Adrenal gland (tissue), 12 donors: ENCODE measurements around the gene PAK5. TPM values are rescaled to one million over a fixed set of nuclear protein-coding genes. Genes with fewer than 3 reads are reported as not detected.

Experiments used
- DNase-seq, 7 donors: peaks; one replicate each; pipeline ENCODE4 v3.0.0-alpha.2; 2019 to 2020
- H3K27ac ChIP-seq, 5 donors: fragments of 200-600 bp; sonication (generic) in 4 of 5; 1 replicate in 3 of 5; 2 replicates in 2 of 5; pipeline versions ENCODE4 v1.5.1 to v1.8.0; 2016 to 2020; ENCODE audit warnings: mild to moderate bottlenecking in 1 of 5
- H3K27me3 ChIP-seq: fragments of 200-600 bp; 2 replicates; pipeline ENCODE4 v1.8.0; 2021
- H3K36me3 ChIP-seq, 2 donors: fragments of 200-600 bp; replicated peaks in 1 of 2; 1 replicate in 1 of 2; 2 replicates in 1 of 2; pipeline versions ENCODE4 v1.5.1 to v1.8.0; 2018 to 2022
- H3K4me1 ChIP-seq, 2 donors: fragments of 200-600 bp; replicated peaks in 1 of 2; 1 replicate in 1 of 2; 2 replicates in 1 of 2; pipeline versions ENCODE4 v1.5.1 to v1.8.0; 2018 to 2021
- H3K4me3 ChIP-seq, 4 donors: fragments of 200-600 bp; sonication (generic) in 3 of 4; one replicate each; pipeline ENCODE4 v1.5.1; 2016 to 2018
- H3K9me3 ChIP-seq, 3 donors: fragments of 200-600 bp; sonication (generic) in 1 of 3; replicated peaks in 1 of 3; 1 replicate in 2 of 3; 2 replicates in 1 of 3; pipeline versions ENCODE4 v1.5.1 to v1.8.0; 2016 to 2021
- POLR2A ChIP-seq, 2 donors: fragments of 450-650 bp; IDR thresholded peaks; one replicate each; pipeline ENCODE4 v1.6.1; 2017; ENCODE audit warnings: antibody characterized with exemption in 2 of 2, mild to moderate bottlenecking in 2 of 2, moderate library complexity in 1 of 2
- WGBS, 4 donors: extraction: QIAGEN DNeasy Blood & Tissue Kit in 2 of 4; methylation state at CpG; one replicate each; pipeline versions ENCODE4 v1.1.5 to v1.1.7; 2013 to 2017; 5-methylcytosine and 5-hydroxymethylcytosine counted together
- intact Hi-C, 2 donors: fragments of 100-400 bp; cut with DNase I; formaldehyde crosslinking; loops; one replicate each; pipeline versions ENCODE4 v1.14.1 to v1.15.0; 2022 to 2023
- polyA plus RNA-seq, 3 donors: library from polyadenylated mRNA; stranded (reverse); fragments of 200-250 nt in 2 of 3; fragments of 350-450 nt in 1 of 3; fragmentation: Illumina TruSeq in 1 of 3; extraction: RNeasy Lipid Tissue Mini Kit (QIAGEN cat#74804) in 1 of 3; gene quantifications; one replicate each; pipeline ENCODE4 v1.2.3, GENCODE V29; 2013 to 2014
- total RNA-seq, 9 donors: library from RNA; depleted of rRNA in 4 of 9; stranded (reverse); fragments of >200 nt in 4 of 9; fragments of 120-200 nt in 1 of 9; fragmentation: NEBNext Ultra II Directional in 1 of 9; extraction: Animal tissue kit (Norgen Biotek cat#: 25700) in 1 of 9; gene quantifications; one replicate each; pipeline versions ENCODE4 v1.1.0 to v1.2.4, GENCODE V29; 2013 to 2023
- TF ChIP-seq, protein P1 (sequence below), 6 experiments: fragments of 450-650 bp in 4 of 6; fragments of 200-600 bp in 2 of 6; sonication (generic) in 1 of 6; IDR thresholded peaks; 1 replicate in 5 of 6; 2 replicates in 1 of 6; pipeline versions ENCODE4 v1.5.1 to v1.8.0; 2016 to 2021; ENCODE audit warnings: antibody characterized with exemption in 6 of 6, mild to moderate bottlenecking in 2 of 6, moderate library complexity in 1 of 6
- donor health status: healthy with polysubstance abuse.
- donor health status: Bipolar disorder and iron deficiency.
- donor health status: DM: yes; HTN: yes; CAD: no.
- donor health status: DM: no; HTN: no; CAD: no.
- donor health status: DM: no; HTN: no; CAD: no.
- donor health status: DM: yes; HTN: yes; CAD: no.

The PAK5 gene
- total and polyA plus RNA-seq, 12 donors = 1.2 to 17.0 (median 4.0) TPM

DNA sequence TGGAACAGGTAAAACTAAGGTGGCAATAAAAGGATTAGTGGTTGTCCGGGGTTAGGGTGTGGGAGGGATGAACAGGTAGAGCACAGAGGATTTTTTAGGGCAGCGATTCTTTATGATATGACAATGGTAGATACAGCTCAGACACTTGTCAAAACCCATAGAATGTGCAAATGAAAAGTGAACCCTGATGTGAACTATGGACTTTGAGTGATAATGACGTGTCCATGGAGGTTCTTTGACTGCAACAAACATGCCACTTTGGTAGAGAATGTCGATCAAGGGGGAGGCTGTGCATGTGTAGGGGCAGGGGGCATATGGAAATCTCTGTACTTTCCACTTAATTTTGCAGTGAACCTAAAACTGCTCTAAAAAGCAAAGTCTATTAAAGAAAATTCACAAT, 223.8 kb downstream of the PAK5 start:
- H3K4me1 ChIP-seq = no peaks in the 10 kb centered on the region
- TF ChIP-seq POLR2A (IDR thresholded peaks at IDR 0.05) = no peak
- TF ChIP-seq, protein P1, sequence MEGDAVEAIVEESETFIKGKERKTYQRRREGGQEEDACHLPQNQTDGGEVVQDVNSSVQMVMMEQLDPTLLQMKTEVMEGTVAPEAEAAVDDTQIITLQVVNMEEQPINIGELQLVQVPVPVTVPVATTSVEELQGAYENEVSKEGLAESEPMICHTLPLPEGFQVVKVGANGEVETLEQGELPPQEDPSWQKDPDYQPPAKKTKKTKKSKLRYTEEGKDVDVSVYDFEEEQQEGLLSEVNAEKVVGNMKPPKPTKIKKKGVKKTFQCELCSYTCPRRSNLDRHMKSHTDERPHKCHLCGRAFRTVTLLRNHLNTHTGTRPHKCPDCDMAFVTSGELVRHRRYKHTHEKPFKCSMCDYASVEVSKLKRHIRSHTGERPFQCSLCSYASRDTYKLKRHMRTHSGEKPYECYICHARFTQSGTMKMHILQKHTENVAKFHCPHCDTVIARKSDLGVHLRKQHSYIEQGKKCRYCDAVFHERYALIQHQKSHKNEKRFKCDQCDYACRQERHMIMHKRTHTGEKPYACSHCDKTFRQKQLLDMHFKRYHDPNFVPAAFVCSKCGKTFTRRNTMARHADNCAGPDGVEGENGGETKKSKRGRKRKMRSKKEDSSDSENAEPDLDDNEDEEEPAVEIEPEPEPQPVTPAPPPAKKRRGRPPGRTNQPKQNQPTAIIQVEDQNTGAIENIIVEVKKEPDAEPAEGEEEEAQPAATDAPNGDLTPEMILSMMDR (IDR thresholded peaks at IDR 0.05) = no peak
- no peaks in the 10 kb centered on the region for H3K27me3 ChIP-seq
- no peaks in the 10 kb centered on the region for H3K9me3 ChIP-seq
- 68 to 89% (median 76%) methylated on average over 4 of the region's 4 CpGs for WGBS, 4 donors
- no peak overlapping the region for H3K27ac ChIP-seq
- intact Hi-C loops = loop anchor here (10.0 kb wide), 4 partner anchors 200 to 470 kb away; no protein-coding TSS in a partner anchor
- H3K4me3 ChIP-seq = no peak overlapping the region
- no peaks in the 10 kb centered on the region for H3K36me3 ChIP-seq
- DNase-seq = no peak

DNA sequence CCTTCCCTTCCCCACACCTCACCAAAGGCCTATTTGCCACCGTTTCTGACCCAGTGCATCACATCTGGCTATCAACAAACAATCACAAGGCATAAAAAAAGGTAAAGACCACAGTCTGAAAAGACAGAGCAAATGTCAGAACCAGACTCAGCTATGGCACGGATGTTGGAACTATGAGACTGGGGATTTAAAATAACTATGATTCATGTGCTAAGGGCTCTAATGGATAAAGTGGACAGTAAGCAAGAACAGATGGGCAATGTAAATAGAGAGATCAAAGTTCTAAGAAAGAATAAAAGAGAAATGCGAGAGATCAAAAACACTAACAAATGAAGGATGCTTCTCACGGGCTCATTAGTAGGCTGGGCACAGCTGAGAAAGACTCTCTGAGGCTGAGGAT, 225.0 kb downstream of the PAK5 start:
- Histone ChIP-seq H3K27ac (no peak overlapping the region), H3K36me3 (no peaks in the 10 kb centered on the region), H3K9me3 (no peaks in the 10 kb centered on the region), H3K4me1 (no peaks in the 10 kb centered on the region), H3K4me3 (no peak overlapping the region), H3K27me3 (no peaks in the 10 kb centered on the region)
- intact Hi-C loops = loop anchor here (10.0 kb wide), 4 partner anchors 199 to 471 kb away; no protein-coding TSS in a partner anchor
- 85 to 93% (median 88%) methylated on average over 4 of the region's 4 CpGs for WGBS, 4 donors
- DNase-seq = no peak
- TF ChIP-seq POLR2A (IDR thresholded peaks at IDR 0.05) = no peak
- TF ChIP-seq, protein P1 (IDR thresholded peaks at IDR 0.05) = no peak

DNA sequence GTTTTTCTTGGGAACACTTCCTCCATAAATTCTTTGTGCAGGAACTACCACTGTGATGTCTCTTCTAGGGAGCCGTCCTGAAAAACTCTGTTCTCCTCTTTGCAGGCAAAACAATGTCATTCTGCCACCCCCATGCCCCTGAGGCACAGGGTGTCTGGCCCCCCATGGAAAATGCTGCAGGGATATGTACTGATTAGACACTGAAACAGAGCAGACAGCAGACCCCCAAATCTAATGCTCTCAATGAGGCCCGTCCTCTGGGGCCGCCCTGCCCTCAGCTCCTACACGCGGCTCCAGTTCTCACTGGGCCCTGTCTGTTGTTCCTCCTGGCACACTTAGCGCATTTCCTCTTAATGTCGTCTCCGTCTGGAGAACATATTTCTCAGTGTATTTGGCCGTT, 227.0 kb downstream of the PAK5 start:
- Histone ChIP-seq H3K4me1 (no peaks in the 10 kb centered on the region), H3K4me3 (no peak overlapping the region), H3K36me3 (no peaks in the 10 kb centered on the region), H3K27ac (no peak overlapping the region), H3K27me3 (no peaks in the 10 kb centered on the region), H3K9me3 (no peaks in the 10 kb centered on the region)
- DNase-seq = no peak
- WGBS, 4 donors = 92 to 96% (median 93%) methylated on average over 9 of the region's 9 CpGs
- intact Hi-C loops = loop anchor here (2.0 to 10.0 kb wide), 5 partner anchors 197 to 473 kb away; no protein-coding TSS in a partner anchor
- TF ChIP-seq, protein P1 (IDR thresholded peaks at IDR 0.05) = no peak
- no peak for TF ChIP-seq POLR2A (IDR thresholded peaks at IDR 0.05)

- Histone ChIP-seq H3K27ac (no peak overlapping the region), H3K36me3 (no peaks in the 10 kb centered on the region), H3K9me3 (no peaks in the 10 kb centered on the region), H3K4me3 (no peak overlapping the region), H3K27me3 (no peaks in the 10 kb centered on the region), H3K4me1 (no peaks in the 10 kb centered on the region)
- WGBS, 4 donors = 79 to 87% (median 83%) methylated on average over 7 of the region's 7 CpGs
- TF ChIP-seq, protein P1 (IDR thresholded peaks at IDR 0.05) = no peak
- TF ChIP-seq POLR2A (IDR thresholded peaks at IDR 0.05) = no peak
- DNase-seq = no peak
- intact Hi-C loops = loop anchor here (2.0 to 10.0 kb wide), 5 partner anchors 196 to 474 kb away; no protein-coding TSS in a partner anchor
These were observed 228.2 kb downstream of the PAK5 start for GRCh38 chr20:9610665-9611064.
